ENCODE data around the gene RAP1B.

RAP1B gene

DNA sequence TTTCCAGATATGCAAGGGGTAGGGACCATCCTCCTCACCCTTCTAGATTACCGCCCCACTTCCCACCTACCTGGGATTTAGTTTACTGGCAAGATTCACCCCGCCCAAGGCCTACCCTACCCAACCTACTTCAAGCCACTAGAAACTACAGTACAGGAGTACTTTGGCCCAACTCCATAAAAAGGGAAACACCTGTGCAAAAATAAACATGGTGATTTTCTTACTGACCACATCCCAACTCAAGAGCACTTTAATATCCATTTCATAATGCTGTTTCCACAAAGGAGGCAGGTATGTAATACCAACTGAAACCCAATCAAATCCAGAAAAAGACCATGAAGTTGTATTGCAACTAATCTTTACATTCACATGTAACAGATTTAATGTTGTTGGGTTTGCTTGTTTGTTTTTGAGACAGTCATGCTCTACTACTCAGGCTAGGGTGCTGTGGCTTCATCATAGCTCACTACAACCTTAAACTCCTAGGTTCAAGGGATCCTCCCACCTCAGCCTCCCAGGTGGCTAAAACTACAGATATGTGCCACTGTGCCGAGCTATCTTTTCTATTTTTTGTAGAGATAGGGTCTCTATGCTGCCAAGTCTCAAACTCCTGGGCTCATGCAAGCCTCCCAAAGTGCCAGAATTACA lies 41.7 kb upstream of the RAP1B start:
- TF ChIP-seq, protein P1, sequence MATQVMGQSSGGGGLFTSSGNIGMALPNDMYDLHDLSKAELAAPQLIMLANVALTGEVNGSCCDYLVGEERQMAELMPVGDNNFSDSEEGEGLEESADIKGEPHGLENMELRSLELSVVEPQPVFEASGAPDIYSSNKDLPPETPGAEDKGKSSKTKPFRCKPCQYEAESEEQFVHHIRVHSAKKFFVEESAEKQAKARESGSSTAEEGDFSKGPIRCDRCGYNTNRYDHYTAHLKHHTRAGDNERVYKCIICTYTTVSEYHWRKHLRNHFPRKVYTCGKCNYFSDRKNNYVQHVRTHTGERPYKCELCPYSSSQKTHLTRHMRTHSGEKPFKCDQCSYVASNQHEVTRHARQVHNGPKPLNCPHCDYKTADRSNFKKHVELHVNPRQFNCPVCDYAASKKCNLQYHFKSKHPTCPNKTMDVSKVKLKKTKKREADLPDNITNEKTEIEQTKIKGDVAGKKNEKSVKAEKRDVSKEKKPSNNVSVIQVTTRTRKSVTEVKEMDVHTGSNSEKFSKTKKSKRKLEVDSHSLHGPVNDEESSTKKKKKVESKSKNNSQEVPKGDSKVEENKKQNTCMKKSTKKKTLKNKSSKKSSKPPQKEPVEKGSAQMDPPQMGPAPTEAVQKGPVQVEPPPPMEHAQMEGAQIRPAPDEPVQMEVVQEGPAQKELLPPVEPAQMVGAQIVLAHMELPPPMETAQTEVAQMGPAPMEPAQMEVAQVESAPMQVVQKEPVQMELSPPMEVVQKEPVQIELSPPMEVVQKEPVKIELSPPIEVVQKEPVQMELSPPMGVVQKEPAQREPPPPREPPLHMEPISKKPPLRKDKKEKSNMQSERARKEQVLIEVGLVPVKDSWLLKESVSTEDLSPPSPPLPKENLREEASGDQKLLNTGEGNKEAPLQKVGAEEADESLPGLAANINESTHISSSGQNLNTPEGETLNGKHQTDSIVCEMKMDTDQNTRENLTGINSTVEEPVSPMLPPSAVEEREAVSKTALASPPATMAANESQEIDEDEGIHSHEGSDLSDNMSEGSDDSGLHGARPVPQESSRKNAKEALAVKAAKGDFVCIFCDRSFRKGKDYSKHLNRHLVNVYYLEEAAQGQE (IDR thresholded peaks at IDR 0.05; ENCODE audit: low read depth), result no peak
- no peak for TF ChIP-seq TAF1 (IDR thresholded peaks at IDR 0.05; ENCODE audit: low read depth)
- no peak for TF ChIP-seq TCF12 (IDR thresholded peaks at IDR 0.05; ENCODE audit: low read depth)
- no peak for TF ChIP-seq EP300 (IDR thresholded peaks at IDR 0.05; ENCODE audit: borderline replicate concordance)
- no peak for TF ChIP-seq CREB1 (IDR thresholded peaks at IDR 0.05; ENCODE audit: low read depth)
- TF ChIP-seq, protein P2, sequence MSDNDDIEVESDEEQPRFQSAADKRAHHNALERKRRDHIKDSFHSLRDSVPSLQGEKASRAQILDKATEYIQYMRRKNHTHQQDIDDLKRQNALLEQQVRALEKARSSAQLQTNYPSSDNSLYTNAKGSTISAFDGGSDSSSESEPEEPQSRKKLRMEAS (IDR thresholded peaks at IDR 0.05), result no peak
- no peak for TF ChIP-seq CEBPB (IDR thresholded peaks at IDR 0.05)
- no peak for TF ChIP-seq FOXM1 (IDR thresholded peaks at IDR 0.05; ENCODE audit: borderline replicate concordance, low read depth)
- no peak for TF ChIP-seq TEAD4 (IDR thresholded peaks at IDR 0.05)

DNA sequence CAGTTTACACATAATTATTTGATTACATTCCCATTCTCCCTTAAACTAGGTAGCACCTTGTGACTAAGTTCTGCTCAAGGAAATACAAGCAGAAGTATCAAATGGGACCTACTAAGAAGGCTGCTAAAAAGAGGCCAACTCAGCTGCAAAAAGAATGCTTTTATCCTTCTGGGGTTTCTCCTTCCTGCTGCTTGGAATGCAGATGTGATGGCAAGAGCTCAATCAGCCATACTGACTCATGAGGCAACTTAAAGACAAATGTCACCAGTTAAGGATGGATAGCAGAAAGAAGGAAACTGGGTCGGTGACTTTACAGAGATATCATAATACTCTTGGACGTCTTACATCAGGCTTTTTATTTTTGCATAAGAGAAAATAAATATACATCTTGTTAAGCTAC lies 38.0 kb upstream of the RAP1B start:
- TF ChIP-seq, protein P1 (IDR thresholded peaks at IDR 0.05; ENCODE audit: low read depth), result no peak
- TF ChIP-seq TAF1 (IDR thresholded peaks at IDR 0.05; ENCODE audit: low read depth) (no peak), TEAD4 (IDR thresholded peaks at IDR 0.05) (peak; percentile 21; the same call in 1 of the 2 replicates)

- TF ChIP-seq TAF1 (IDR thresholded peaks at IDR 0.05; ENCODE audit: low read depth), result no peak
- TF ChIP-seq NFIC (IDR thresholded peaks at IDR 0.05), result no peak
- TF ChIP-seq CEBPB (IDR thresholded peaks at IDR 0.05), result no peak
- TF ChIP-seq, protein P2 (IDR thresholded peaks at IDR 0.05), result no peak
- TF ChIP-seq USF1 (IDR thresholded peaks at IDR 0.05), result no peak
- no peak for TF ChIP-seq EGR1 (IDR thresholded peaks at IDR 0.05)
- no peak for TF ChIP-seq YY1 (IDR thresholded peaks at IDR 0.05; ENCODE audit: low read depth)
- no peak for TF ChIP-seq TCF12 (IDR thresholded peaks at IDR 0.05; ENCODE audit: low read depth)
- TF ChIP-seq TEAD4 (IDR thresholded peaks at IDR 0.05), result no peak
- no peak for TF ChIP-seq CREB1 (IDR thresholded peaks at IDR 0.05; ENCODE audit: low read depth)
- TF ChIP-seq ZBTB7A (IDR thresholded peaks at IDR 0.05; ENCODE audit: low read depth), result no peak
- TF ChIP-seq, protein P1 (IDR thresholded peaks at IDR 0.05; ENCODE audit: low read depth), result no peak
- no peak for TF ChIP-seq RAD21 (IDR thresholded peaks at IDR 0.05; ENCODE audit: low read depth)
- no peak for TF ChIP-seq EP300 (IDR thresholded peaks at IDR 0.05; ENCODE audit: borderline replicate concordance)
- no peak for TF ChIP-seq FOXM1 (IDR thresholded peaks at IDR 0.05; ENCODE audit: borderline replicate concordance, low read depth)
Observed at GRCh38 chr12:68573406-68573805, 37.3 kb upstream of the RAP1B start.

- no peak for TF ChIP-seq NFIC (IDR thresholded peaks at IDR 0.05)
- TF ChIP-seq YY1 (IDR thresholded peaks at IDR 0.05; ENCODE audit: low read depth), result no peak
- no peak for TF ChIP-seq CREB1 (IDR thresholded peaks at IDR 0.05; ENCODE audit: low read depth)
- no peak for TF ChIP-seq ZBTB7A (IDR thresholded peaks at IDR 0.05; ENCODE audit: low read depth)
- no peak for TF ChIP-seq TCF12 (IDR thresholded peaks at IDR 0.05; ENCODE audit: low read depth)
- TF ChIP-seq EGR1 (IDR thresholded peaks at IDR 0.05), result no peak
- TF ChIP-seq RAD21 (IDR thresholded peaks at IDR 0.05; ENCODE audit: low read depth), result no peak
- TF ChIP-seq, protein P2 (IDR thresholded peaks at IDR 0.05), result no peak
- TF ChIP-seq USF1 (IDR thresholded peaks at IDR 0.05), result no peak
- no peak for TF ChIP-seq CEBPB (IDR thresholded peaks at IDR 0.05)
Observed at GRCh38 chr12:68577949-68578348, 32.8 kb upstream of the RAP1B start.

Data from Ishikawa (cell line).